ENCODE data around the gene TBC1D2B.

The TBC1D2B gene

GRCh38 chr15:78032671-78033070, 44.8 kb downstream of the TBC1D2B start:
- Mint-ChIP-seq H3K27me3 (ENCODE audit: low read depth) (no peaks in the 10 kb centered on the region), H3K36me3 (ENCODE audit: low read depth) (peaks cover 25% of the 10 kb centered on the region), H3K9me3 (no peaks in the 10 kb centered on the region), H3K27ac (peak overlapping the region in 1 of 3 experiments; percentile 6), H3K4me3 (no peak overlapping the region), H3K4me1 (peaks cover 51% of the 10 kb centered on the region)
- no peak for TF ChIP-seq CTCF (IDR thresholded peaks at IDR 0.05; ENCODE audit: unreplicated experiment in 3 of 3)

GRCh38 chr15:78024883-78025282, 52.6 kb downstream of the TBC1D2B start:
- no peaks in the 10 kb centered on the region for H3K9me3 Mint-ChIP-seq
- H3K27me3 Mint-ChIP-seq (ENCODE audit: low read depth): no peaks in the 10 kb centered on the region
- peak overlapping the region; percentile 93 to 97 (median 95) for H3K27ac Mint-ChIP-seq
- TF ChIP-seq CTCF (IDR thresholded peaks at IDR 0.05; ENCODE audit: unreplicated experiment in 3 of 3): no peak
- peaks cover 51% of the 10 kb centered on the region for H3K4me1 Mint-ChIP-seq
- H3K36me3 Mint-ChIP-seq (ENCODE audit: low read depth): peaks cover 61% of the 10 kb centered on the region
- peak overlapping the region in 2 of 3 experiments; percentile 12 to 61 for H3K4me3 Mint-ChIP-seq

- Mint-ChIP-seq H3K27ac (peak overlapping the region; percentile 93 to 97 (median 95)), H3K9me3 (no peaks in the 10 kb centered on the region), H3K27me3 (ENCODE audit: low read depth) (no peaks in the 10 kb centered on the region), H3K4me1 (peaks cover 50% of the 10 kb centered on the region), H3K4me3 (peak overlapping the region; percentile 41 to 65 (median 62)), H3K36me3 (ENCODE audit: low read depth) (peaks cover 60% of the 10 kb centered on the region)
- no peak for TF ChIP-seq CTCF (IDR thresholded peaks at IDR 0.05; ENCODE audit: unreplicated experiment in 3 of 3)
Measured at GRCh38 chr15:78024519-78024870, 53.0 kb downstream of the TBC1D2B start.

GRCh38 chr15:78023865-78024518, 53.5 kb downstream of the TBC1D2B start:
- no peaks in the 10 kb centered on the region for H3K9me3 Mint-ChIP-seq
- H3K4me1 Mint-ChIP-seq: peaks cover 48% of the 10 kb centered on the region
- H3K36me3 Mint-ChIP-seq (ENCODE audit: low read depth): peaks cover 56% of the 10 kb centered on the region
- TF ChIP-seq CTCF (IDR thresholded peaks at IDR 0.05; ENCODE audit: unreplicated experiment in 3 of 3): no peak
- peak overlapping the region; percentile 93 to 97 (median 95) for H3K27ac Mint-ChIP-seq
- peak overlapping the region; percentile 41 to 65 (median 62) for H3K4me3 Mint-ChIP-seq
- H3K27me3 Mint-ChIP-seq (ENCODE audit: low read depth): no peaks in the 10 kb centered on the region

GRCh38 chr15:78023081-78023665, 54.3 kb downstream of the TBC1D2B start:
- Mint-ChIP-seq H3K4me1 (peaks cover 48% of the 10 kb centered on the region), H3K27ac (peak overlapping the region; percentile 93 to 97 (median 95)), H3K36me3 (ENCODE audit: low read depth) (peaks cover 52% of the 10 kb centered on the region), H3K27me3 (ENCODE audit: low read depth) (no peaks in the 10 kb centered on the region), H3K9me3 (no peaks in the 10 kb centered on the region), H3K4me3 (no peak overlapping the region)
- TF ChIP-seq CTCF (IDR thresholded peaks at IDR 0.05; ENCODE audit: unreplicated experiment in 3 of 3): no peak

GRCh38 chr15:78021761-78022160, 55.8 kb downstream of the TBC1D2B start:
- H3K27ac Mint-ChIP-seq: no peak overlapping the region
- H3K4me3 Mint-ChIP-seq: no peak overlapping the region
- H3K9me3 Mint-ChIP-seq: no peaks in the 10 kb centered on the region
- no peak for TF ChIP-seq CTCF (IDR thresholded peaks at IDR 0.05; ENCODE audit: unreplicated experiment in 3 of 3)
- peaks cover 47% of the 10 kb centered on the region for H3K36me3 Mint-ChIP-seq (ENCODE audit: low read depth)
- H3K27me3 Mint-ChIP-seq (ENCODE audit: low read depth): no peaks in the 10 kb centered on the region
- H3K4me1 Mint-ChIP-seq: peaks cover 42% of the 10 kb centered on the region
